PC-9 (cell line): Measurements from ENCODE around the gene ARFGEF3. TPM values are rescaled to one million over a fixed set of nuclear protein-coding genes. Genes with fewer than 3 reads are reported as not detected.

Experiments used
- BruUV-seq: library from RNA; stranded (reverse); fragments of 400-500 nt; replicated peaks from 2 replicates; lab custom pipeline; 2021; lab: Mats Ljungman, UMichigan
- CTCF ChIA-PET: fragments of 300-600 bp; sonication (Branson Sonifier 250); formaldehyde crosslinking; loops from one replicate; lab custom pipeline; 2022; ENCODE audit warnings: antibody characterized with exemption; lab: Charles Lee
- POLR2A ChIA-PET: fragments of 300-600 bp; sonication (Branson Sonifier 250); formaldehyde crosslinking; loops from one replicate; lab custom pipeline; 2022; ENCODE audit warnings: antibody characterized with exemption; ENCODE audit not compliant: unreplicated experiment; lab: Charles Lee
- DNase-seq, 2 experiments: peaks; one replicate each; pipeline versions ENCODE4 v3.0.0 to v3.0.0-alpha.2; 2015 to 2022; ENCODE audit warnings: mixed read lengths in 1 of 2
- H2AFZ ChIP-seq: fragments of 200-600 bp; sonication (generic); 2 replicates; pipeline ENCODE4 v1.8.1; 2017; ENCODE audit warnings: antibody characterized with exemption
- H3F3A ChIP-seq: fragments of 200-600 bp; sonication (generic); 2 replicates; pipeline ENCODE4 v1.8.1; 2017; ENCODE audit warnings: antibody characterized with exemption, mild to moderate bottlenecking, low read depth; ENCODE audit not compliant: insufficient read depth
- H3K27ac ChIP-seq: fragments of 200-600 bp; sonication (generic); 2 replicates; pipeline ENCODE4 v1.6.1; 2016; ENCODE audit warnings: mixed run types
- H3K27me3 ChIP-seq: fragments of 200-600 bp; sonication (generic); 2 replicates; pipeline ENCODE4 v1.6.1; 2016; ENCODE audit warnings: low read depth, mixed run types; ENCODE audit not compliant: insufficient read depth
- H3K36me3 ChIP-seq: fragments of 200-600 bp; sonication (generic); 2 replicates; pipeline ENCODE4 v1.6.1; 2016; ENCODE audit warnings: low read depth, mixed run types
- H3K4me1 ChIP-seq: fragments of 200-600 bp; sonication (generic); replicated peaks from 2 replicates; pipeline ENCODE4 v1.6.1; 2016; ENCODE audit warnings: mixed run types; ENCODE audit not compliant: insufficient read depth
- H3K4me2 ChIP-seq: fragments of 200-600 bp; sonication (generic); 2 replicates; pipeline ENCODE4 v1.6.1; 2017; ENCODE audit warnings: mixed run types
- H3K4me3 ChIP-seq: fragments of 200-600 bp; sonication (generic); 2 replicates; pipeline ENCODE4 v1.6.1; 2016; ENCODE audit warnings: mixed run types
- H3K79me2 ChIP-seq: fragments of 200-600 bp; sonication (generic); 2 replicates; pipeline ENCODE4 v1.6.1; 2017; ENCODE audit warnings: low read depth, mixed run types
- H3K9me2 ChIP-seq: fragments of 200-600 bp; sonication (generic); 2 replicates; pipeline ENCODE4 v1.8.1; 2017; ENCODE audit warnings: mild to moderate bottlenecking; ENCODE audit not compliant: insufficient read depth
- H3K9me3 ChIP-seq: fragments of 200-600 bp; sonication (generic); 2 replicates; pipeline ENCODE4 v1.8.1; 2016; ENCODE audit warnings: low read depth; ENCODE audit not compliant: insufficient read depth
- H4K20me1 ChIP-seq: fragments of 200-600 bp; sonication (generic); 2 replicates; pipeline ENCODE4 v1.8.1; 2017; ENCODE audit not compliant: insufficient read depth
- EZH2 ChIP-seq: fragments of 200-600 bp; sonication (generic); IDR thresholded peaks from 2 replicates; pipeline ENCODE4 v1.8.0; 2017; ENCODE audit warnings: antibody characterized with exemption, low read depth
- intact Hi-C: fragments of 100-400 bp; cut with micrococcal nuclease; formaldehyde crosslinking; loops from one replicate; pipeline ENCODE4 v1.10.0; 2022; ENCODE audit not compliant: unreplicated experiment
- total RNA-seq: library from RNA; stranded (reverse); gene quantifications from 2 replicates; pipeline ENCODE4 v1.2.3, GENCODE V29; 2021
- TF ChIP-seq, protein P1 (sequence below): fragments of 200-600 bp; sonication (generic); conservative IDR thresholded peaks from 2 replicates; pipeline ENCODE4 v1.6.1; 2017; ENCODE audit warnings: mixed run types, antibody characterized with exemption, mild to moderate bottlenecking, moderate library complexity

ARFGEF3 gene
- total RNA-seq, 1 experiment from 2014 or later: 9.9 TPM

- POLR2A ChIA-PET: no interaction called here
- Histone ChIP-seq H3K9me2 (no peaks in the 10 kb centered on the region), H3K27ac (no peak overlapping the region), H2AFZ (no peak overlapping the region), H3K4me3 (no peak overlapping the region), H4K20me1 (no peaks in the 10 kb centered on the region), H3K27me3 (no peaks in the 10 kb centered on the region), H3F3A (peaks cover 3% of the 10 kb centered on the region; the same call in 1 of the 2 replicates), H3K4me1 (no peaks in the 10 kb centered on the region), H3K9me3 (no peaks in the 10 kb centered on the region), H3K4me2 (no peak overlapping the region), H3K36me3 (peaks cover 26% of the 10 kb centered on the region), H3K79me2 (no peaks in the 10 kb centered on the region)
- intact Hi-C loops: no loop called here
- DNase-seq: no peak
- no TSS peak for BruUV-seq
- TF ChIP-seq, protein P1, sequence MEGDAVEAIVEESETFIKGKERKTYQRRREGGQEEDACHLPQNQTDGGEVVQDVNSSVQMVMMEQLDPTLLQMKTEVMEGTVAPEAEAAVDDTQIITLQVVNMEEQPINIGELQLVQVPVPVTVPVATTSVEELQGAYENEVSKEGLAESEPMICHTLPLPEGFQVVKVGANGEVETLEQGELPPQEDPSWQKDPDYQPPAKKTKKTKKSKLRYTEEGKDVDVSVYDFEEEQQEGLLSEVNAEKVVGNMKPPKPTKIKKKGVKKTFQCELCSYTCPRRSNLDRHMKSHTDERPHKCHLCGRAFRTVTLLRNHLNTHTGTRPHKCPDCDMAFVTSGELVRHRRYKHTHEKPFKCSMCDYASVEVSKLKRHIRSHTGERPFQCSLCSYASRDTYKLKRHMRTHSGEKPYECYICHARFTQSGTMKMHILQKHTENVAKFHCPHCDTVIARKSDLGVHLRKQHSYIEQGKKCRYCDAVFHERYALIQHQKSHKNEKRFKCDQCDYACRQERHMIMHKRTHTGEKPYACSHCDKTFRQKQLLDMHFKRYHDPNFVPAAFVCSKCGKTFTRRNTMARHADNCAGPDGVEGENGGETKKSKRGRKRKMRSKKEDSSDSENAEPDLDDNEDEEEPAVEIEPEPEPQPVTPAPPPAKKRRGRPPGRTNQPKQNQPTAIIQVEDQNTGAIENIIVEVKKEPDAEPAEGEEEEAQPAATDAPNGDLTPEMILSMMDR: no peak
- TF ChIP-seq EZH2: no peak
- CTCF ChIA-PET: no interaction called here
These were observed 170.2 kb downstream of the ARFGEF3 start for GRCh38 chr6:138331984-138332383.

GRCh38 chr6:138334000-138334399 is 172.3 kb downstream of the ARFGEF3 start:
- H3F3A ChIP-seq: peaks cover 3% of the 10 kb centered on the region
- POLR2A ChIA-PET: no interaction called here
- H3K4me2 ChIP-seq: no peak overlapping the region
- peaks cover 20% of the 10 kb centered on the region for H3K36me3 ChIP-seq
- CTCF ChIA-PET: no interaction called here
- no peak for DNase-seq
- BruUV-seq: no TSS peak
- no peaks in the 10 kb centered on the region for H3K79me2 ChIP-seq
- intact Hi-C loops: no loop called here
- H3K27me3 ChIP-seq: no peaks in the 10 kb centered on the region
- no peak for TF ChIP-seq EZH2
- TF ChIP-seq, protein P1: no peak
- H3K9me3 ChIP-seq: no peaks in the 10 kb centered on the region
- H3K4me3 ChIP-seq: no peak overlapping the region
- H4K20me1 ChIP-seq: no peaks in the 10 kb centered on the region
- no peaks in the 10 kb centered on the region for H3K4me1 ChIP-seq
- no peaks in the 10 kb centered on the region for H3K9me2 ChIP-seq
- H3K27ac ChIP-seq: no peak overlapping the region
- no peak overlapping the region for H2AFZ ChIP-seq

- Histone ChIP-seq H3F3A (peaks cover 3% of the 10 kb centered on the region), H3K27me3 (no peaks in the 10 kb centered on the region), H3K9me3 (no peaks in the 10 kb centered on the region), H4K20me1 (no peaks in the 10 kb centered on the region), H3K4me3 (no peak overlapping the region), H3K4me2 (no peak overlapping the region), H3K27ac (no peak overlapping the region), H3K4me1 (no peaks in the 10 kb centered on the region), H3K36me3 (peaks cover 20% of the 10 kb centered on the region), H3K79me2 (no peaks in the 10 kb centered on the region), H3K9me2 (no peaks in the 10 kb centered on the region), H2AFZ (no peak overlapping the region)
- TF ChIP-seq EZH2: no peak
- TF ChIP-seq, protein P1: no peak
- ChIA-PET CTCF (no interaction called here), POLR2A (interaction anchor here (0.7 kb wide), 1 partner anchor 269 kb away, joined by 3 read pairs; no protein-coding TSS in a partner anchor)
- no peak for DNase-seq
- BruUV-seq: no TSS peak
- intact Hi-C loops: no loop called here
These were observed 173.2 kb downstream of the ARFGEF3 start for GRCh38 chr6:138334963-138335362.
